D341Med (cell line): ENCODE data around the gene ZNF471.

Source experiments
- DNase-seq: peaks from one replicate; pipeline ENCODE4 v3.0.0; 2012; ENCODE audit warnings: low spot score

Gene ZNF471

DNA sequence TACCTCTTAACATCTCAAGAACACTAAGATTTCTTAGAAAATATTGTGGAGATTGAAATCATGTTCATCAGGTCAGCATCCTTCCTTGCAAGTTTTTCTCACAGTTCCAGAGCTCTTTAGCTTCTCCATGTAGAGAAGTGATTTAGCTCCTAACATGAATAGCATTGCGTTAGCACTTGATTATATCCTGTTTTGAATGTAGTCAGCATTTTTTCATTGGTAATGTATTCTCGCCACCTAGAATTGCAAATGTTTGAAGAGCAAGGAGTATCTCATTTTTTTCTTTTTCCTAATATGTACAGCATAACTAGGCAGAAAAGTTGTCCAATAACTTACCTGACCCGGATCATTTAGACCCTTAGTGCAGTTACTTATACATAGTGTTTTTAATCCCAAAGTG is 66.3 kb downstream of the ZNF471 start:
- no peak for DNase-seq

DNA sequence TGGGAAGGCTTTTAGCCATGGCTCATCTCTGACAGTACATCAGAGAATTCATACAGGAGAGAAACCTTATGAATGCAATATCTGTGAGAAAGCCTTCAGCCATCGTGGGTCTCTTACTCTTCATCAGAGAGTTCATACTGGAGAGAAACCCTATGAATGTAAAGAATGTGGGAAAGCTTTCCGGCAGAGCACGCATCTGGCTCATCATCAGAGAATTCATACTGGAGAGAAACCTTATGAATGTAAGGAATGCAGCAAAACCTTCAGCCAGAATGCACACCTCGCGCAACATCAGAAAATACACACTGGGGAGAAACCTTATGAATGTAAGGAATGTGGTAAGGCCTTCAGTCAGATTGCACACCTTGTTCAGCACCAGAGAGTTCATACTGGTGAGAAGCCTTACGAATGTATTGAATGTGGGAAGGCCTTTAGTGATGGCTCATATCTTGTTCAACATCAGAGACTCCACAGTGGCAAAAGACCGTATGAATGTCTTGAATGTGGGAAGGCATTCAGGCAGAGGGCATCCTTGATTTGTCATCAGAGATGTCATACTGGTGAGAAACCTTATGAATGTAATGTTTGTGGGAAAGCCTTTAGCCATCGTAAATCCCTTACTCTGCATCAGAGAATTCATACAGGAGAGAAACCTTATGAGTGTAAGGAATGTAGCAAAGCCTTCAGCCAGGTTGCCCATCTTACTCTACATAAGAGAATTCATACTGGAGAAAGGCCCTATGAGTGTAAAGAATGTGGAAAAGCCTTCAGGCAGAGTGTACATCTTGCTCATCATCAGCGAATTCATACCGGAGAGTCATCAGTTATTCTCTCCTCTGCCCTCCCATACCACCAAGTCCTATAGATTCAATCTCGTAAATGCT is 70.3 kb downstream of the ZNF471 start:
- DNase-seq: no peak
